Stimulated activated effector memory CD8-positive, alpha-beta T cell treated with anti-CD3 and anti-CD28 coated beads, Interleukin-12 subunit alpha, Interleukin-12 subunit beta, amount 100 ng/mL, for 72 hours (primary cell): ENCODE results near the gene BEX4.
"Not testable (repeated sequence)": the region's sequence is repeated elsewhere in the genome, so short reads cannot be mapped to it uniquely, and the experiment has no call there.

Source experiments
- ATAC-seq: fragments of 150-1000 bp; cut with Tn5 transposase; 2 replicates; pipeline ENCODE4 v1.10.0; 2021
- DNase-seq, 2 donors: peaks; one replicate each; pipeline ENCODE4 v3.0.0; 2021 to 2022; ENCODE audit warnings: low spot score in 2 of 2
- H3K27ac Mint-ChIP-seq: one replicate; pipeline ENCODE4 v1.8.0; 2022; ENCODE audit warnings: mild to moderate bottlenecking, mixed read lengths
- H3K36me3 Mint-ChIP-seq: one replicate; pipeline ENCODE4 v1.8.0; 2022; ENCODE audit warnings: mild to moderate bottlenecking, mixed read lengths
- H3K4me1 Mint-ChIP-seq: one replicate; pipeline ENCODE4 v1.8.0; 2022; ENCODE audit warnings: mixed read lengths
- H3K4me3 Mint-ChIP-seq: one replicate; pipeline ENCODE4 v1.8.0; 2022; ENCODE audit warnings: mild to moderate bottlenecking, mixed read lengths
- H3K9me3 Mint-ChIP-seq: one replicate; pipeline ENCODE4 v1.8.0; 2022; ENCODE audit warnings: mixed read lengths

Gene BEX4

GRCh38 chrX:103214870-103215424 is at the start of gene BEX4:
BEX4 (plus strand) TSS chrX:103215108; CDS start chrX:103216154, 1,046 bp downstream.
- DNase-seq (peak; percentile 42 to 81), ATAC-seq (peak; percentile 97)
- peak within 1 kb of the TSS; percentile 75 for H3K4me3 Mint-ChIP-seq
- H3K4me1 Mint-ChIP-seq, result no peaks in the 10 kb centered on the region
- no peaks in the 10 kb centered on the region for H3K9me3 Mint-ChIP-seq
- H3K36me3 Mint-ChIP-seq, result peaks cover 5% of the 10 kb centered on the region
- H3K27ac Mint-ChIP-seq, result peak within 1 kb of the TSS; percentile 89

- Mint-ChIP-seq H3K4me3 (no peak overlapping the region), H3K27ac (no peak overlapping the region), H3K36me3 (no peaks in the 10 kb centered on the region), H3K4me1 (no peaks in the 10 kb centered on the region), H3K9me3 (no peaks in the 10 kb centered on the region)
- ATAC-seq, result no peak
- no peak for DNase-seq
Measured at GRCh38 chrX:103170216-103170615, 44.7 kb upstream of the BEX4 start.

- H3K27ac Mint-ChIP-seq, result no peak overlapping the region
- DNase-seq, result no peak
- no peak for ATAC-seq
- no peaks in the 10 kb centered on the region for H3K9me3 Mint-ChIP-seq
- no peaks in the 10 kb centered on the region for H3K36me3 Mint-ChIP-seq
- no peak overlapping the region for H3K4me3 Mint-ChIP-seq
- H3K4me1 Mint-ChIP-seq, result no peaks in the 10 kb centered on the region
Measured at GRCh38 chrX:103171353-103171752, 43.6 kb upstream of the BEX4 start.

- H3K4me1 Mint-ChIP-seq, H3K9me3 Mint-ChIP-seq, H3K27ac Mint-ChIP-seq, ATAC-seq, DNase-seq, H3K36me3 Mint-ChIP-seq, H3K4me3 Mint-ChIP-seq: not testable (repeated sequence)
Measured at GRCh38 chrX:103175256-103175655, 39.7 kb upstream of the BEX4 start.

GRCh38 chrX:103175944-103176753 is 38.8 kb upstream of the BEX4 start:
- Mint-ChIP-seq H3K36me3 (no peaks in the 10 kb centered on the region), H3K4me1 (no peaks in the 10 kb centered on the region), H3K27ac (no peak overlapping the region), H3K9me3 (no peaks in the 10 kb centered on the region), H3K4me3 (no peak overlapping the region)
- ATAC-seq, result peak; percentile 53
- DNase-seq, result peak; percentile 3 to 62

- no peaks in the 10 kb centered on the region for H3K36me3 Mint-ChIP-seq
- DNase-seq (no peak), ATAC-seq (no peak)
- H3K27ac Mint-ChIP-seq, result no peak overlapping the region
- no peak overlapping the region for H3K4me3 Mint-ChIP-seq
- no peaks in the 10 kb centered on the region for H3K4me1 Mint-ChIP-seq
- no peaks in the 10 kb centered on the region for H3K9me3 Mint-ChIP-seq
Measured at GRCh38 chrX:103177556-103177955, 37.4 kb upstream of the BEX4 start.

GRCh38 chrX:103183912-103184311 is 31.0 kb upstream of the BEX4 start:
- no peak for ATAC-seq

GRCh38 chrX:103187953-103188475 is 26.9 kb upstream of the BEX4 start:
- Mint-ChIP-seq H3K36me3 (no peaks in the 10 kb centered on the region), H3K9me3 (no peaks in the 10 kb centered on the region), H3K4me3 (no peak overlapping the region), H3K27ac (no peak overlapping the region), H3K4me1 (no peaks in the 10 kb centered on the region)
- DNase-seq (no peak), ATAC-seq (no peak)

More at GRCh38 chrX:103183912-103184311, 31.0 kb upstream of the BEX4 start:
- no peak for DNase-seq
- no peaks in the 10 kb centered on the region for H3K9me3 Mint-ChIP-seq
- H3K4me3 Mint-ChIP-seq, result no peak overlapping the region
- no peaks in the 10 kb centered on the region for H3K4me1 Mint-ChIP-seq
- no peak overlapping the region for H3K27ac Mint-ChIP-seq
- H3K36me3 Mint-ChIP-seq, result no peaks in the 10 kb centered on the region

GRCh38 chrX:103197721-103198306 is 17.1 kb upstream of the BEX4 start:
- H3K4me3 Mint-ChIP-seq, result no peak overlapping the region
- H3K9me3 Mint-ChIP-seq, result no peaks in the 10 kb centered on the region
- ATAC-seq (no peak), DNase-seq (no peak)
- H3K4me1 Mint-ChIP-seq, result no peaks in the 10 kb centered on the region
- no peaks in the 10 kb centered on the region for H3K36me3 Mint-ChIP-seq
- H3K27ac Mint-ChIP-seq, result no peak overlapping the region

GRCh38 chrX:103198668-103199067 is 16.2 kb upstream of the BEX4 start:
- H3K9me3 Mint-ChIP-seq, H3K4me1 Mint-ChIP-seq, H3K4me3 Mint-ChIP-seq, ATAC-seq, H3K27ac Mint-ChIP-seq, H3K36me3 Mint-ChIP-seq, DNase-seq: not testable (repeated sequence)

- Mint-ChIP-seq H3K4me3 (no peak overlapping the region), H3K4me1 (no peaks in the 10 kb centered on the region), H3K36me3 (no peaks in the 10 kb centered on the region), H3K9me3 (no peaks in the 10 kb centered on the region), H3K27ac (no peak overlapping the region)
- no peak for ATAC-seq
- no peak for DNase-seq
Measured at GRCh38 chrX:103201041-103201440, 13.9 kb upstream of the BEX4 start.

- DNase-seq, result no peak
- H3K36me3 Mint-ChIP-seq, result no peaks in the 10 kb centered on the region
- ATAC-seq, result no peak
- H3K4me1 Mint-ChIP-seq, result no peaks in the 10 kb centered on the region
- H3K4me3 Mint-ChIP-seq, result no peak overlapping the region
- H3K27ac Mint-ChIP-seq, result no peak overlapping the region
- H3K9me3 Mint-ChIP-seq, result no peaks in the 10 kb centered on the region
Measured at GRCh38 chrX:103210056-103210455, 4.9 kb upstream of the BEX4 start.

- Mint-ChIP-seq H3K9me3 (no peaks in the 10 kb centered on the region), H3K4me3 (no peak overlapping the region), H3K4me1 (no peaks in the 10 kb centered on the region), H3K36me3 (no peaks in the 10 kb centered on the region), H3K27ac (no peak overlapping the region)
- DNase-seq (no peak), ATAC-seq (no peak)
Measured at GRCh38 chrX:103211012-103211715, 3.7 kb upstream of the BEX4 start.

- H3K4me1 Mint-ChIP-seq, result no peaks in the 10 kb centered on the region
- no peaks in the 10 kb centered on the region for H3K9me3 Mint-ChIP-seq
- DNase-seq, result no peak
- H3K36me3 Mint-ChIP-seq, result peaks cover 5% of the 10 kb centered on the region
- no peak overlapping the region for H3K27ac Mint-ChIP-seq
- ATAC-seq, result no peak
- no peak overlapping the region for H3K4me3 Mint-ChIP-seq
Measured at GRCh38 chrX:103212749-103213457, 2.0 kb upstream of the BEX4 start.
